Naive thymus-derived CD4-positive, alpha-beta T cell (primary cell): Measurements from ENCODE around the gene UBE2Q1. TPM values are rescaled to one million over a fixed set of nuclear protein-coding genes. Genes with fewer than 3 reads are reported as not detected.

Experiments
- ATAC-seq: fragments of 150-1000 bp; cut with Tn5 transposase; 2 replicates; pipeline ENCODE4 v1.10.0; 2021; ENCODE audit warnings: mild to moderate bottlenecking, moderate library complexity
- CTCF ChIA-PET: fragments of 350-600 bp; sonication (Branson Sonifier 250); formaldehyde crosslinking; loops from one replicate; lab custom pipeline; 2021; ENCODE audit warnings: antibody characterized with exemption; lab: Charles Lee
- POLR2A ChIA-PET: fragments of 350-600 bp; sonication (Branson Sonifier 250); formaldehyde crosslinking; loops from one replicate; lab custom pipeline; 2021; ENCODE audit warnings: antibody characterized with exemption, inconsistent platforms; lab: Charles Lee
- DNase-seq, 9 donors: peaks; one replicate each; pipeline versions ENCODE4 v3.0.0 to v3.0.0-alpha.2; 2020 to 2022; ENCODE audit warnings: mixed read lengths in 1 of 9
- H3K27ac ChIP-seq: one replicate; pipeline ENCODE4 v1.7.0; 2013; ENCODE audit warnings: mild to moderate bottlenecking, low read depth, low read length, moderate library complexity
- H3K27me3 ChIP-seq, 2 donors: one replicate each; pipeline ENCODE4 v1.7.0; 2013; ENCODE audit warnings: low read length in 2 of 2, mild to moderate bottlenecking in 2 of 2, moderate library complexity in 2 of 2; ENCODE audit not compliant: control insufficient read depth in 2 of 2, insufficient read depth in 2 of 2
- H3K36me3 ChIP-seq, 3 experiments: 1 replicate in 2 of 3; 2 replicates in 1 of 3; pipeline ENCODE4 v1.7.0; 2013; ENCODE audit warnings: low read length in 3 of 3, mild to moderate bottlenecking in 3 of 3, moderate library complexity in 1 of 3; ENCODE audit not compliant: insufficient read depth in 3 of 3, control insufficient read depth in 2 of 3
- H3K4me1 ChIP-seq, 2 donors: one replicate each; pipeline ENCODE4 v1.7.0; 2013; ENCODE audit warnings: low read length in 2 of 2, mild to moderate bottlenecking in 2 of 2, moderate library complexity in 1 of 2; ENCODE audit not compliant: control insufficient read depth in 2 of 2, insufficient read depth in 2 of 2
- H3K4me3 ChIP-seq: 2 replicates; pipeline ENCODE4 v1.7.0; 2013; ENCODE audit warnings: mild to moderate bottlenecking, low read length
- H3K9me3 ChIP-seq, 3 experiments: 1 replicate in 2 of 3; 2 replicates in 1 of 3; pipeline ENCODE4 v1.7.0; 2013; ENCODE audit warnings: low read length in 3 of 3; ENCODE audit not compliant: control insufficient read depth in 2 of 3
- H3K27ac Mint-ChIP-seq, 9 donors: one replicate each; pipeline ENCODE4 v1.8.0; 2020 to 2022; ENCODE audit warnings: mixed read lengths in 9 of 9, mild to moderate bottlenecking in 8 of 9, moderate library complexity in 5 of 9, inconsistent platforms in 2 of 9
- H3K27me3 Mint-ChIP-seq, 5 donors: one replicate each; pipeline ENCODE4 v1.8.0; 2021 to 2022; ENCODE audit warnings: mixed read lengths in 5 of 5, mild to moderate bottlenecking in 1 of 5
- H3K36me3 Mint-ChIP-seq, 5 donors: one replicate each; pipeline ENCODE4 v1.8.0; 2020 to 2022; ENCODE audit warnings: mixed read lengths in 5 of 5, mild to moderate bottlenecking in 3 of 5, inconsistent platforms in 1 of 5
- H3K4me1 Mint-ChIP-seq, 7 donors: one replicate each; pipeline ENCODE4 v1.8.0; 2020 to 2022; ENCODE audit warnings: mixed read lengths in 7 of 7, mild to moderate bottlenecking in 3 of 7, inconsistent platforms in 1 of 7
- H3K4me3 Mint-ChIP-seq, 10 donors: one replicate each; pipeline ENCODE4 v1.8.0; 2020 to 2022; ENCODE audit warnings: mild to moderate bottlenecking in 10 of 10, mixed read lengths in 10 of 10, moderate library complexity in 6 of 10, inconsistent platforms in 2 of 10
- H3K9me3 Mint-ChIP-seq, 11 donors: one replicate each; pipeline ENCODE4 v1.8.0; 2020 to 2022; ENCODE audit warnings: mixed read lengths in 11 of 11, mild to moderate bottlenecking in 4 of 11, inconsistent platforms in 1 of 11, moderate library complexity in 1 of 11
- intact Hi-C, 2 donors: fragments of 100-400 bp; cut with micrococcal nuclease; formaldehyde crosslinking; loops; one replicate each; pipeline ENCODE4 v1.15.1; 2023
- polyA plus RNA-seq, 2 donors: library from polyadenylated mRNA; unstranded; fragments of 300-500 nt; fragmentation: Illumina TruSeq; gene quantifications; one replicate each; pipeline ENCODE4 v1.2.3, GENCODE V29; 2021
- total RNA-seq, 6 experiments: library from RNA in 5 of 6; stranded (reverse) in 5 of 6; gene quantifications; 1 replicate in 5 of 6; 2 replicates in 1 of 6; pipeline ENCODE4 v1.2.3 and lab custom pipeline; 2021 to 2026

Gene UBE2Q1
- total and polyA plus RNA-seq, 7 experiments from 2014 or later, result 9.1 to 117 (median 65.8) TPM

DNA sequence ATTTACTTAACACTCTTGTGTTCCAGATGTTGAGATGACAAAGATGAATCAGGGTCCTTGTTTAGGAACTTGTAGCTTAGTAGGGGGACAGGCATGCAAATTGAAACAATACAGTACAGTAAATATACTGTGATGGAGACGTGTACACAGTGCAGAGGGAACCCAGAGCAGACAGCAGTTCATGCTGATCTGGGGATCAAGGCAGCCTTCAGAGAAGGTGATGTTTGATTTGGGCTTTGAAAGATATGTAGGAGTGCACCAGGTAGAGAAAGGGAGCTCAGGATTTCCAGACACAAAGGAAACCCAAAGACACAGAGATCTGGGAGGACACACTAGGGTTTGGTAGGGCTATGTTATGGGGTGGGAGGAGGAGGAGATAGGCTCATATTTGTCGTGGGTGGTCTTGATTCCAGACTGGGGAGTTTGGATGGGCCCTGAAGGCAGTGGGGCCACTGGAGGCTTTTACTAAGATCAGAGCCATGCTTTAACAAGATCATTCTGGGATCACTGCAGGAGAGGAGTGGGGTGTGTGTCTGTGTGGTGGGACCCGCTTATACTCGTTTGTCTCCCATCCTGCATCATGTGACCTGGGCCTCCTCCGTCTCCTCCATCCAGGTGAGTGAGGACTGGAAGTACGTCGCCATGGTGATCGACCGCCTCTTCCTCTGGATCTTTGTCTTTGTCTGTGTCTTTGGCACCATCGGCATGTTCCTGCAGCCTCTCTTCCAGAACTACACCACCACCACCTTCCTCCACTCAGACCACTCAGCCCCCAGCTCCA, 16.9 kb upstream of the UBE2Q1 start:
- no peak for DNase-seq
- Mint-ChIP-seq H3K27me3 (peaks cover 0 to 9% (median 0%) of the 10 kb centered on the region in 5 donors), H3K4me3 (no peak overlapping the region), H3K27ac (peak overlapping the region in 4 of 9 donors; percentile 2 to 55 (median 38)), H3K36me3 (peaks cover 0 to 14% (median 0%) of the 10 kb centered on the region in 5 donors), H3K9me3 (peaks cover 0 to 1% (median 0%) of the 10 kb centered on the region in 11 donors), H3K4me1 (peaks cover 0 to 16% (median 0%) of the 10 kb centered on the region in 7 donors)
- no peaks in the 10 kb centered on the region for H3K9me3 ChIP-seq
- no peaks in the 10 kb centered on the region for H3K4me1 ChIP-seq
- ATAC-seq, result no peak
- H3K36me3 ChIP-seq, result peaks cover 0 to 25% (median 0%) of the 10 kb centered on the region in 3 experiments
- H3K4me3 ChIP-seq, result no peak overlapping the region
- CTCF ChIA-PET, result interaction anchor here (1.1 kb wide), 1 partner anchor 16 kb away, joined by 3 read pairs; no protein-coding TSS in a partner anchor
- intact Hi-C loops, result no loop called here
- POLR2A ChIA-PET, result interaction anchor here (0.6 kb wide), 1 partner anchor 211 kb away, joined by 3 read pairs; no protein-coding TSS in a partner anchor
- no peaks in the 10 kb centered on the region for H3K27me3 ChIP-seq
- H3K27ac ChIP-seq, result no peak overlapping the region

DNA sequence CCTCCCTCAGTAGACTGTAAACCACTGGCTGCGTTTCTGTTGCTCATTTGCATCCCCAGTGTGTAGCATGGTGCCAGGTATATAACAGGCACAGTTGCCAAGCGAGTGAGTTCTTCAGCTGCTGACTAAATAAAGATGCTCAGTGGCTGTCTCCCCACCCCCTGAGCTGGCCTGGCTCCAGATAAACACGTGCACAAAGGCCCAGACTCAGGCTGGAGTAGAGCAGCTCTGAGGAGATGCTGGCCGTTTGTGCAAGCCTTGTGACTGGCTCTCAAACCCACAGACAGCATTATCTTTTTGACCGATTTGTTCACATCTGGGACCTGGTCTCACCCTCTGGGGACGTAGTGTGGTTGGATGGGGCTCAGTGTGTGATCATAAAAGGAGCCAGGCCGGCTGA, 16.3 kb upstream of the UBE2Q1 start:
- Histone ChIP-seq H3K27me3 (no peaks in the 10 kb centered on the region), H3K4me3 (no peak overlapping the region), H3K9me3 (no peaks in the 10 kb centered on the region), H3K4me1 (no peaks in the 10 kb centered on the region), H3K27ac (no peak overlapping the region), H3K36me3 (peaks cover 0 to 19% (median 0%) of the 10 kb centered on the region in 3 experiments)
- intact Hi-C loops, result no loop called here
- no peak for ATAC-seq
- POLR2A ChIA-PET, result interaction anchor here (0.6 to 1.6 kb wide), 2 partner anchors 32 to 168 kb away, joined by 4 read pairs; no protein-coding TSS in a partner anchor
- Mint-ChIP-seq H3K4me1 (peaks cover 0 to 16% (median 0%) of the 10 kb centered on the region in 7 donors), H3K27ac (peak overlapping the region in 2 of 9 donors; percentile 16 to 54), H3K4me3 (no peak overlapping the region), H3K27me3 (peaks cover 0 to 9% (median 4%) of the 10 kb centered on the region in 5 donors), H3K9me3 (peaks cover 0 to 1% (median 0%) of the 10 kb centered on the region in 11 donors), H3K36me3 (peaks cover 0 to 12% (median 0%) of the 10 kb centered on the region in 5 donors)
- CTCF ChIA-PET, result interaction anchor here (1.1 kb wide), 1 partner anchor 15 kb away, joined by 3 read pairs; no protein-coding TSS in a partner anchor
- DNase-seq, result no peak

GRCh38 chr1:154573168-154573510, 14.7 kb upstream of the UBE2Q1 start:
- peaks cover 0 to 1% (median 0%) of the 10 kb centered on the region in 11 donors for H3K9me3 Mint-ChIP-seq
- peaks cover 2 to 13% (median 8%) of the 10 kb centered on the region in 5 donors for H3K27me3 Mint-ChIP-seq
- Histone ChIP-seq H3K4me1 (peaks cover 0 to 3% of the 10 kb centered on the region in 2 donors), H3K4me3 (no peak overlapping the region), H3K36me3 (peaks cover 0 to 3% (median 0%) of the 10 kb centered on the region in 3 experiments), H3K27me3 (peaks cover 0 to 4% of the 10 kb centered on the region in 2 donors), H3K27ac (no peak overlapping the region), H3K9me3 (no peaks in the 10 kb centered on the region)
- intact Hi-C loops, result no loop called here
- no peak for ATAC-seq
- H3K36me3 Mint-ChIP-seq, result no peaks in the 10 kb centered on the region
- peak overlapping the region in 1 of 9 donors; percentile 78 for H3K27ac Mint-ChIP-seq
- H3K4me3 Mint-ChIP-seq, result peak overlapping the region in 2 of 10 donors; percentile 7 to 41
- CTCF ChIA-PET, result interaction anchor here (1.6 kb wide), 1 partner anchor 32 kb away, joined by 5 read pairs; no protein-coding TSS in a partner anchor
- DNase-seq, result no peak
- peaks cover 0 to 11% (median under 1%) of the 10 kb centered on the region in 7 donors for H3K4me1 Mint-ChIP-seq
- POLR2A ChIA-PET, result interaction anchor here (1.6 kb wide), 1 partner anchor 34 kb away, joined by 4 read pairs; no protein-coding TSS in a partner anchor

DNA sequence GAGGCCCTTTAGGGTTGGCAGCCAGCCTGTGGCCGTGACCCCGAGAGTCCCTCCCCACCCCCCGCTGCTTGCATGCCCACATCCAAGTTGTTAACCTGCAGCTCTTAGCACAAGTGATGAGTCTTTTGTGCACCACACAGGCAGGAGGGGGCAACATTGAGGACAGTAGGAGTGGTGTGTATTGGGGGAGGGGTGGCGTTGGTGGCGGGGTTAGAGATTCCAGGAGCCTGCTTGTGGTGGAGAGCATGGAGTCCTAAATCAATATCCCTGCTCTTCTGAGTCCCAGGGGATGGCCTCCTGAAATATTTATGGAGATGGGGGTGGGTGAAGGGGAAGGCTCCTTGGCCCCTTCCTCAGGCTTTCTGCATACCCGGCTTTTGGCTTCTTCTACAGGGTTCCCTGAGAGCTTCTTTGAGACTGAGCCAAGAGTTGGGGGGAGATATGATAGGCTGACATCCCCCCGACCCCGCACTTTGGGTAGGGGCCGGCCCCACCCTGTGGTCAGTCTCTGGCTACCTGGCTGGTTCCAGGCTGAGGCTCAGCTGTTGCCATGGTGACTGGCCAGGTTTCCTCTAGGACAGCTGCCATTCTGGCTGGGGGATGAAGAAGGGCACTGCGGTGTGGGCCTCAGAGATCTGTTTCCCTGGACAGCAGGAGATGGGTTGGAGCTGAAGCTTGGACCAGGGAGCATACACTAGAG, 14.2 kb upstream of the UBE2Q1 start:
- intact Hi-C loops, result no loop called here
- Histone ChIP-seq H3K4me3 (no peak overlapping the region), H3K27me3 (peaks cover 0 to 8% of the 10 kb centered on the region in 2 donors), H3K36me3 (no peaks in the 10 kb centered on the region), H3K4me1 (peaks cover under 1 to 8% of the 10 kb centered on the region in 2 donors), H3K9me3 (no peaks in the 10 kb centered on the region), H3K27ac (no peak overlapping the region)
- Mint-ChIP-seq H3K4me1 (peaks cover 0 to 11% (median 4%) of the 10 kb centered on the region in 7 donors), H3K27ac (no peak overlapping the region), H3K36me3 (no peaks in the 10 kb centered on the region), H3K4me3 (no peak overlapping the region), H3K9me3 (peaks cover 0 to 1% (median 0%) of the 10 kb centered on the region in 11 donors), H3K27me3 (peaks cover 7 to 18% (median 11%) of the 10 kb centered on the region in 5 donors)
- no peak for ATAC-seq
- ChIA-PET CTCF (interaction anchor here (1.6 kb wide), 1 partner anchor 33 kb away, joined by 5 read pairs; no protein-coding TSS in a partner anchor), POLR2A (no interaction called here)
- no peak for DNase-seq

DNA sequence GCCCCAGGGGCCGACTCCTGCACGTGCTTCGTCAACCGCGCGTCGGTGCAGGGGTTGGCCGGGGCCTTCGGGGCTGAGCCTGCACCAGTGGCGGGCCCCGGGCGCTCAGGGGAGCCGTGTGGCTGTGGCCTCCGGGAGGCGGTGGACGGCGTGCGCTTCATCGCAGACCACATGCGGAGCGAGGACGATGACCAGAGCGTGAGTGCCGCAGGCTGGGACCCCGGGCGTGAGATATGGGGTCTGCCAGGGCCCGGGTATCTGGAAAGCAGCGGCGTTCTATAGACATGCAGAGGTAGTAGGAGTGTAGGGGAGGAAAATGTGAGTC, 13.5 kb upstream of the UBE2Q1 start:
- POLR2A ChIA-PET, result no interaction called here
- no peak overlapping the region for H3K4me3 Mint-ChIP-seq
- no peak overlapping the region for H3K27ac ChIP-seq

GRCh38 chr1:154571244-154571963, 12.9 kb upstream of the UBE2Q1 start:
- H3K4me3 ChIP-seq, result no peak overlapping the region
- DNase-seq (no peak), ATAC-seq (no peak)
- H3K27ac ChIP-seq, result no peak overlapping the region
- Mint-ChIP-seq H3K4me1 (peaks cover 0 to 14% (median 7%) of the 10 kb centered on the region in 7 donors), H3K9me3 (peaks cover 0 to 2% (median 0%) of the 10 kb centered on the region in 11 donors), H3K27me3 (peaks cover 15 to 30% (median 22%) of the 10 kb centered on the region in 5 donors), H3K36me3 (no peaks in the 10 kb centered on the region), H3K27ac (peak overlapping the region in 1 of 9 donors; percentile 36), H3K4me3 (no peak overlapping the region)
- peaks cover 3 to 9% of the 10 kb centered on the region in 2 donors for H3K4me1 ChIP-seq
- H3K36me3 ChIP-seq, result no peaks in the 10 kb centered on the region
- intact Hi-C loops, result no loop called here
- no peaks in the 10 kb centered on the region for H3K9me3 ChIP-seq
- CTCF ChIA-PET, result no interaction called here
- peaks cover 0 to 14% of the 10 kb centered on the region in 2 donors for H3K27me3 ChIP-seq
- POLR2A ChIA-PET, result no interaction called here

More for the DNA sequence above, 13.5 kb upstream of the UBE2Q1 start:
- ATAC-seq, result no peak
- peaks cover 0 to 2% (median 0%) of the 10 kb centered on the region in 11 donors for H3K9me3 Mint-ChIP-seq
- H3K27ac Mint-ChIP-seq, result no peak overlapping the region
- H3K36me3 ChIP-seq, result no peaks in the 10 kb centered on the region
- H3K27me3 Mint-ChIP-seq, result peaks cover 13 to 25% (median 17%) of the 10 kb centered on the region in 5 donors
- intact Hi-C loops, result no loop called here
- no peaks in the 10 kb centered on the region for H3K36me3 Mint-ChIP-seq
- H3K4me1 Mint-ChIP-seq, result peaks cover 0 to 14% (median 7%) of the 10 kb centered on the region in 7 donors
- no peaks in the 10 kb centered on the region for H3K9me3 ChIP-seq
- no peak for DNase-seq
- CTCF ChIA-PET, result interaction anchor here (1.6 kb wide), 1 partner anchor 34 kb away, joined by 5 read pairs; no protein-coding TSS in a partner anchor
- peaks cover 0 to 14% of the 10 kb centered on the region in 2 donors for H3K27me3 ChIP-seq
- no peak overlapping the region for H3K4me3 ChIP-seq
- peaks cover 3 to 9% of the 10 kb centered on the region in 2 donors for H3K4me1 ChIP-seq
